ENCODE data around the gene RSPH1.

RSPH1 gene

DNA sequence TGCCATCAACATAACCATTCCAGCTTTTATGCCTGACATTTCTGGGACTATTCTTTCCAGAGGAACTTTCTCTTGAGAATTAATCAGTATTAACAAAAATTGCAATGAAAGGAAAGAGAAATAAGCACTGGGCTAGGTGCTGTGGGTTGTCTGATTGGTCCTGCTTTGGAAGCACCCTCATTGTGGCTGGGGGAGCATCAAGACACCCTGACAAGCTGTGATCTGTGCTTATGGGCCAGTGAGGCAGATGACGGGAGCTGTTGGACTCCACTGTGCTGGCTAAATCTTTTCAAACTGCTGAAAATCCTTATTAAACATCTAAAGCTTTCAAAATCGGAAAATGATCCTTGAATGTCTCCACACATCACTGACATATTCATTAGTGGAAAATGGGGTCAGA lies 72.3 kb downstream of the RSPH1 start:
- no peak for DNase-seq

DNA sequence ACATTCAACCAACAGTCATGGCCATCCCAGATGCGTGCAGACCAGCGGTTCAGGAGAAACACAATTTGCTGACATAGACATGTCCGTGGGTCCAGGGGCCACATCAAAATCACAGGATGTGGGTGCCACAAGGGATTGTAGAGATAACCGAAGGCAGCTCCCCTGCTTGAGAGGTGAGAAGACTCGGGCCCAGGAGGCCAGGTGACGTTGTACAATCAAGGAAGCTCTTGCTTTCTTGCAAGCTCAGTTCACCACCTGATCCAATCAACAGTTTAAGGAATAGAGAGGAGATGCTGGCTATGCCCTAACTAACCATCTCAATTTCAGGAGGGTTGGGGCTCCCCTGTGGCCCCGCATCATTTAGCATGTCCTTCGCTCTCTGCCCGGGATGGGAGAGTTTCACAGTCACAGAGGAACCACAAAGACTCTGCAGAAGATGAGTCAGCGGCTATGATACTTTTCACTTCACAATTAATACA lies 72.8 kb downstream of the RSPH1 start:
- DNase-seq = no peak

All from midbrain (tissue), 1 donor.